ENCODE results near the gene ASB16. TPM values are rescaled to one million over a fixed set of nuclear protein-coding genes. Genes with fewer than 3 reads are reported as not detected.

ASB16 gene
- total and polyA plus RNA-seq, 3 donors from 2014 or later, result 0.86 to 5.7 (median 2.5) TPM

DNA sequence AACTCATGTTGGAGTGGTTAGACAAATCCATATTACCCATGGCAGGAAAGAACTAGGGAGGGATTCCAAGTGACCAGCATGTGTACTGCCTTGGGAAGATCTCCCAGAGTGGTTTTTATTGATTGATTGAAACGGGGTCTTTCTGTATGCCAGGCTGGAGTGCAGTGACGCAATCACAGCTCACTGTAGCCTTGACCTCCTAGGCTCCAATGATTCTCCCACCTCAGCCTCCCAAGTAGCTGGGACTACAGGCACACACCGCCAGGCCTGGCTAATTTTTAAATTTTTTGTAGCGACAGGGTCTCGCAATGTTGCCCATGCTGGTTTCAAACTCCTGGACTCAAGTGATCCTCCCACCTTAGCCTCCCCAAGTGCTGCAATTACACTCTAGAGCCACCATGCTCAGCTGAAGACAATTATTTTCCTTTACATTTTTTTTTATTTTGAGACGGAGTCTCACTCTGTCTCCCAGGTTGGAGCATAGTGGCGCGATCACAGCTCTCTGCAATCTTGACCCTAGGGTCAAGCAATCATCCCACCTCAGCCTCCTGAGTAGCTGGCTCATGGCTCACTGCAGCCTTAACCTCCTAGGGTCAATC lies 13.8 kb downstream of the ASB16 start:
- TF ChIP-seq, protein P1, sequence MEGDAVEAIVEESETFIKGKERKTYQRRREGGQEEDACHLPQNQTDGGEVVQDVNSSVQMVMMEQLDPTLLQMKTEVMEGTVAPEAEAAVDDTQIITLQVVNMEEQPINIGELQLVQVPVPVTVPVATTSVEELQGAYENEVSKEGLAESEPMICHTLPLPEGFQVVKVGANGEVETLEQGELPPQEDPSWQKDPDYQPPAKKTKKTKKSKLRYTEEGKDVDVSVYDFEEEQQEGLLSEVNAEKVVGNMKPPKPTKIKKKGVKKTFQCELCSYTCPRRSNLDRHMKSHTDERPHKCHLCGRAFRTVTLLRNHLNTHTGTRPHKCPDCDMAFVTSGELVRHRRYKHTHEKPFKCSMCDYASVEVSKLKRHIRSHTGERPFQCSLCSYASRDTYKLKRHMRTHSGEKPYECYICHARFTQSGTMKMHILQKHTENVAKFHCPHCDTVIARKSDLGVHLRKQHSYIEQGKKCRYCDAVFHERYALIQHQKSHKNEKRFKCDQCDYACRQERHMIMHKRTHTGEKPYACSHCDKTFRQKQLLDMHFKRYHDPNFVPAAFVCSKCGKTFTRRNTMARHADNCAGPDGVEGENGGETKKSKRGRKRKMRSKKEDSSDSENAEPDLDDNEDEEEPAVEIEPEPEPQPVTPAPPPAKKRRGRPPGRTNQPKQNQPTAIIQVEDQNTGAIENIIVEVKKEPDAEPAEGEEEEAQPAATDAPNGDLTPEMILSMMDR (IDR thresholded peaks at IDR 0.05), result no peak
- TF ChIP-seq POLR2A (IDR thresholded peaks at IDR 0.05), result no peak

DNA sequence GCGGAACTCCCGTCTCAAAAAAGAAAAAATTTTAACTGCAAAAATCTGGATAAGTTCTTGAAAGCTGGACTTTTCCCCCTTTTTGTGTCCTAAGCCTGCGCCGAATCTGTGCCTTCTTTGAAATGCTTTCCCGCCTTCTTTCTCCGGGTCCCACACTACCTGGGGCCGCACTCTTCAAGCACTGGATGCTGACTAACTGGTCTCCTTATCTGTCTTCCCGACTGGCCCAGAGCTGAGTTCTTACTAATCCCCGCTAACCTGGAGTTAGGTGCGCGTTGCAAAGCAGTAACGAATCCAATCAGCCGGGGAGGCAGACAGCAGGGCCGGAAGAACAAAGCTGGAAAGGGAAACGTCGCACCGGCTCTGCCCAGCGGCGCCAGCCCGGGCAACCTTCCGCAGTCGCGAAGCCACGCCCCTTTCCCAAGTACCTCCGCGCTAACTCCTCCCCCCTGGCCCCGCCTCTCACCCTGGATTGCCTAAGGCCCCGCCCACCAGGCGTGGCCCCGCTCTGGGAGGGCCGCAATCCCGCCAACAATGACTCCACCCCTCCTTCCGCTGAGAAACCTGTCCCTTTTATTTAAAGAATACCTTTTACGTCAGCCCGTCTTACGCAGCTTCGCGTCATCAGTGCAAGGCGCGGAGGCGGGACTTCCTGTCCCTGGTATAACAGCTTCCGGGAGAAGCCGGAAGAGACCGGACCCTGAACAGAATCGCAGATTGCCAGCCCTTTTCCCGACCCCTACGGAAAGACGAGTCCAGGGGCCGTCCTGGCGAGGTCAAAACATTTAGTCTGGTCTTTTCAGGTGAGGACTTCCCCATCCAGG lies 16.0 kb downstream of the ASB16 start, which contains the start of gene TMUB2:
Gene TMUB2, plus strand, starts transcription at position 666 of the 824 bp plus-strand sequence. CDS start 737 bp downstream, outside the sequence.
- peak within 1 kb of the TSS; percentile 93 to 96 for H3K4me3 ChIP-seq
- H3K27me3 ChIP-seq, result no peaks in the 10 kb centered on the region
- H3K36me3 ChIP-seq (ENCODE audit: low read depth, missing control alignments), result no peaks in the 10 kb centered on the region
- H3K9me3 ChIP-seq, result no peaks in the 10 kb centered on the region
- WGBS, 2 donors, result 0 to 1% methylated on average over 44 to 50 of the region's 50 CpGs
- H3K4me1 ChIP-seq, result peaks cover 33% of the 10 kb centered on the region
- peak; percentile 20 for TF ChIP-seq POLR2A (IDR thresholded peaks at IDR 0.05)
- TF ChIP-seq, protein P1 (IDR thresholded peaks at IDR 0.05), result no peak
- DNase-seq, result peak; percentile 100
- peak within 1 kb of the TSS; percentile 90 to 99 for H3K27ac ChIP-seq
- intact Hi-C loops (cut with DNase I; ENCODE audit: low total_unique reads), result no loop called here

More for the DNA sequence above, 13.8 kb downstream of the ASB16 start:
- H3K4me1 ChIP-seq, result peaks cover 34% of the 10 kb centered on the region
- no peaks in the 10 kb centered on the region for H3K27me3 ChIP-seq
- no peak for DNase-seq
- no peak overlapping the region for H3K4me3 ChIP-seq
- no peaks in the 10 kb centered on the region for H3K36me3 ChIP-seq (ENCODE audit: low read depth, missing control alignments)
- no peaks in the 10 kb centered on the region for H3K9me3 ChIP-seq
- peak overlapping the region in 1 of 2 donors; percentile 36 for H3K27ac ChIP-seq
- 82 to 91% methylated on average over 8 of the region's 8 CpGs for WGBS, 2 donors
- intact Hi-C loops (cut with DNase I; ENCODE audit: low total_unique reads), result no loop called here

DNA sequence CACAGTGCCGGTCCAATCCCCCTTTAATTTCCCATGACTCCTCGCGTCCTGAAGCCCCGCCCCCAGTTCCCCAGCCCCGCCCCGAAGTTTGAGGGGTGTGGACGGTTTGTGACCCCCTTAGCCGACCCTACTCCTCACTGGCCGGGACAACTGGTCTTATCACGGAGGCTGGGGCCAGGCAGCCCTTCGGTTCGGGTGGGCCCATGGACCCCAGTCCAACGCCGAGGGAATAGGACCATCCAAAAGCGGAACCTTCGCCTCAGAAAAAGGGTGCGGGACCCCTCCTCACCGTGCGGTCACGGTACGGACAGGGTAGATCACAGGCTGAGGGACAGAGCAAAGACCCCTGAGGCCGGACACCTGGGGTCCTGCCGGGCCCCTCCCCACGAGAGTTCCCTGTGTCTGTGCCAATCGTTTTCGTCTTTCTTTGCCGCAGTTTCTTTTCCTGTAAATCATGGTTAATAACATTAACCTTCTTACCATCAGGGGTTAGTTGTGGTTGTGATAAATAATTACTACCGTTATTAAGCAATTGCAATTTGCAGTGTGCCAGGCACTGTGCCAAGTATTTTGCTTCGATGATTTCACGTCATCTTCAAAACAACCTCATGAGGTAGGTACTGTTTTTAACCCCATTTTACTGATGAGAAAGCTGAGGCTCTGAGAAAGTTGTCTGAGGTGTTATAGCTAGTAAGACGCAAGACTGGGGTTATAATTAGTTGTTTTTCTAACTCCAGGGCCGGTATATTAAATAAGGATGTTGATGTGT lies 16.8 kb downstream of the ASB16 start:
- H3K27ac ChIP-seq, result peak overlapping the region; percentile 90 to 99
- intact Hi-C loops (cut with DNase I; ENCODE audit: low total_unique reads), result no loop called here
- no peak for DNase-seq
- TF ChIP-seq, protein P1 (IDR thresholded peaks at IDR 0.05), result no peak
- no peak for TF ChIP-seq POLR2A (IDR thresholded peaks at IDR 0.05)
- no peaks in the 10 kb centered on the region for H3K36me3 ChIP-seq (ENCODE audit: low read depth, missing control alignments)
- 1% methylated on average over 22 to 32 of the region's 32 CpGs for whole genome bisulfite sequencing, 2 donors
- H3K4me3 ChIP-seq, result peak overlapping the region; percentile 93 to 96
- H3K4me1 ChIP-seq, result peaks cover 27% of the 10 kb centered on the region
- H3K9me3 ChIP-seq, result no peaks in the 10 kb centered on the region
- no peaks in the 10 kb centered on the region for H3K27me3 ChIP-seq

DNA sequence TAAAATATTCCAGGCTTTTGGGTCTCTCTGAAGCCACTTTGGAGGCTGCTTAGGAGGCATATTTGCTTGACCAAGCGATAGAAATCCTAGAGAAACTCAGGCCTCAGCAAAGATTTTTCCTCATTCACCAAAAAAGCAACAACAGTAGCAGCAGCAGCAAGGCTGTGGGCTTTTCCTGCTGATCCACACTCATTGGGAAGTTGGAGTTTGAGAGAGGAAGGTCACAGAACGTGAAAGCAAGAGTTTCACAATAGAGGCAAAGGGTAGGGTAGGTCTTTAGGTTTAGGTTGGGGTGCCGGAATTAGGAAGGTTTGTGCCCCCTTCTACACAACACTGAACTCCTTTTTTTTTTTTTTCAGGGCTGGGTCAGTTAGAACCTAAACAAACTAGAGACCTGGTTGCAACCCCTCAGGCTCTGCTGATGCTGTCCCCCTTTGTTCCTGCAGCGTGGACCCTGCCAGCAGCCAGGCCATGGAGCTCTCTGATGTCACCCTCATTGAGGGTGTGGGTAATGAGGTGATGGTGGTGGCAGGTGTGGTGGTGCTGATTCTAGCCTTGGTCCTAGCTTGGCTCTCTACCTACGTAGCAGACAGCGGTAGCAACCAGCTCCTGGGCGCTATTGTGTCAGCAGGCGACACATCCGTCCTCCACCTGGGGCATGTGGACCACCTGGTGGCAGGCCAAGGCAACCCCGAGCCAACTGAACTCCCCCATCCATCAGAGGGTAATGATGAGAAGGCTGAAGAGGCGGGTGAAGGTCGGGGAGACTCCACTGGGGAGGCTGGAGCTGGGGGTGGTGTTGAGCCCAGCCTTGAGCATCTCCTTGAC lies 18.3 kb downstream of the ASB16 start:
- TF ChIP-seq POLR2A (IDR thresholded peaks at IDR 0.05), result no peak
- TF ChIP-seq, protein P1 (IDR thresholded peaks at IDR 0.05), result no peak
- no peak overlapping the region for H3K4me3 ChIP-seq
- WGBS, 2 donors, result 74 to 79% methylated on average over 5 to 12 of the region's 12 CpGs
- peaks cover 22% of the 10 kb centered on the region for H3K4me1 ChIP-seq
- no peaks in the 10 kb centered on the region for H3K27me3 ChIP-seq
- no peaks in the 10 kb centered on the region for H3K9me3 ChIP-seq
- no peaks in the 10 kb centered on the region for H3K36me3 ChIP-seq (ENCODE audit: low read depth, missing control alignments)
- DNase-seq, result no peak
- no peak overlapping the region for H3K27ac ChIP-seq
- intact Hi-C loops (cut with DNase I; ENCODE audit: low total_unique reads), result no loop called here
